ENCODE data around the gene LRRN4.
"Not testable (repeated sequence)": the region's sequence is repeated elsewhere in the genome, so short reads cannot be mapped to it uniquely, and the experiment has no call there.

The LRRN4 gene

GRCh38 chr20:6032907-6033306, 21.0 kb downstream of the LRRN4 start:
- not testable (repeated sequence) for DNase-seq (ENCODE audit: low read depth in 2 of 3, low spot score in 2 of 3)

- DNase-seq (ENCODE audit: low read depth in 2 of 3, low spot score in 2 of 3) = no peak
Measured at GRCh38 chr20:6030453-6031080, 23.3 kb downstream of the LRRN4 start.

GRCh38 chr20:6029538-6029937, 24.3 kb downstream of the LRRN4 start:
- no peak for DNase-seq (ENCODE audit: low read depth in 2 of 3, low spot score in 2 of 3)

GRCh38 chr20:6028818-6029217, 25.0 kb downstream of the LRRN4 start:
- DNase-seq (ENCODE audit: low read depth in 2 of 3, low spot score in 2 of 3) = no peak

- DNase-seq (ENCODE audit: low read depth in 2 of 3, low spot score in 2 of 3) = no peak
Measured at GRCh38 chr20:6026051-6026450, 27.8 kb downstream of the LRRN4 start.

GRCh38 chr20:6024768-6025167, 29.1 kb downstream of the LRRN4 start:
- DNase-seq (ENCODE audit: low read depth in 2 of 3, low spot score in 2 of 3) = no peak

GRCh38 chr20:6017880-6018279, 36.0 kb downstream of the LRRN4 start:
- no peak for DNase-seq (ENCODE audit: low read depth in 2 of 3, low spot score in 2 of 3)

GRCh38 chr20:6017467-6017866, 36.4 kb downstream of the LRRN4 start:
- no peak for DNase-seq (ENCODE audit: low read depth in 2 of 3, low spot score in 2 of 3)

- no peak for DNase-seq (ENCODE audit: low read depth in 2 of 3, low spot score in 2 of 3)
Measured at GRCh38 chr20:6014957-6015356, 38.9 kb downstream of the LRRN4 start.

- no peak for DNase-seq (ENCODE audit: low read depth in 2 of 3, low spot score in 2 of 3)
Measured at GRCh38 chr20:6014017-6014416, 39.8 kb downstream of the LRRN4 start.

GRCh38 chr20:6012179-6012578, 41.7 kb downstream of the LRRN4 start:
- DNase-seq (ENCODE audit: low read depth in 2 of 3, low spot score in 2 of 3) = no peak

GRCh38 chr20:6008254-6008653, 45.6 kb downstream of the LRRN4 start:
- DNase-seq (ENCODE audit: low read depth in 2 of 3, low spot score in 2 of 3) = no peak

GRCh38 chr20:6007529-6008103, 46.2 kb downstream of the LRRN4 start:
- DNase-seq (ENCODE audit: low read depth in 2 of 3, low spot score in 2 of 3) = no peak

- no peak for DNase-seq (ENCODE audit: low read depth in 2 of 3, low spot score in 2 of 3)
Measured at GRCh38 chr20:6007094-6007528, 46.7 kb downstream of the LRRN4 start.

- DNase-seq (ENCODE audit: low read depth in 2 of 3, low spot score in 2 of 3) = no peak
Measured at GRCh38 chr20:6006603-6006949, 47.3 kb downstream of the LRRN4 start.

GRCh38 chr20:6000871-6001270, 53.0 kb downstream of the LRRN4 start:
- no peak for DNase-seq (ENCODE audit: low read depth in 2 of 3, low spot score in 2 of 3)

- no peak for DNase-seq (ENCODE audit: low read depth in 2 of 3, low spot score in 2 of 3)
Measured at GRCh38 chr20:5999783-6000182, 54.1 kb downstream of the LRRN4 start.

GRCh38 chr20:5996765-5997164, 57.1 kb downstream of the LRRN4 start:
- no peak for DNase-seq (ENCODE audit: low read depth in 2 of 3, low spot score in 2 of 3)

GRCh38 chr20:5991623-5992441, 62.0 kb downstream of the LRRN4 start:
- no peak for DNase-seq (ENCODE audit: low read depth in 2 of 3, low spot score in 2 of 3)

GRCh38 chr20:5990946-5991345, 62.9 kb downstream of the LRRN4 start:
- no peak for DNase-seq (ENCODE audit: low read depth in 2 of 3, low spot score in 2 of 3)
